ENCODE results near the gene LRCOL1. TPM values are rescaled to one million over a fixed set of nuclear protein-coding genes. Genes with fewer than 3 reads are reported as not detected.

LRCOL1 gene
- total and polyA plus RNA-seq, 7 donors, result 0.13 to 0.32 TPM; not detected in 5

GRCh38 chr12:132637811-132638210 lies 27.4 kb upstream of the LRCOL1 start:
- TF ChIP-seq CTCF (IDR thresholded peaks at IDR 0.05), result no peak
- H3K36me3 ChIP-seq (ENCODE audit: insufficient read depth in 1 of 2, low read depth in 1 of 2), result peaks cover 0 to 82% of the 10 kb centered on the region in 2 donors
- H3K27ac ChIP-seq, result no peak overlapping the region
- DNase-seq (no peak), ATAC-seq (no peak)
- 87 to 93% (median 90%) methylated on average over 18 of the region's 18 CpGs for WGBS, 3 donors
- H3K4me3 ChIP-seq, result no peak overlapping the region
- H3K27me3 ChIP-seq (ENCODE audit: insufficient read depth in 3 of 3, low read length in 2 of 3), result no peaks in the 10 kb centered on the region
- H3K4me1 ChIP-seq, result no peaks in the 10 kb centered on the region
- H3K9me3 ChIP-seq, result no peaks in the 10 kb centered on the region
- intact Hi-C loops (cut with DNase I), result no loop called here

- H3K27ac ChIP-seq, result no peak overlapping the region
- no peaks in the 10 kb centered on the region for H3K9me3 ChIP-seq
- peaks cover 2 to 87% of the 10 kb centered on the region in 2 donors for H3K36me3 ChIP-seq (ENCODE audit: insufficient read depth in 1 of 2, low read depth in 1 of 2)
- ATAC-seq (no peak), DNase-seq (no peak)
- no peaks in the 10 kb centered on the region for H3K4me1 ChIP-seq
- intact Hi-C loops (cut with DNase I), result no loop called here
- WGBS, 3 donors, result 91 to 97% (median 93%) methylated on average over 29 of the region's 29 CpGs
- H3K4me3 ChIP-seq, result no peak overlapping the region
- TF ChIP-seq CTCF (IDR thresholded peaks at IDR 0.05), result no peak
- H3K27me3 ChIP-seq (ENCODE audit: insufficient read depth in 3 of 3, low read length in 2 of 3), result no peaks in the 10 kb centered on the region
These were observed 24.9 kb upstream of the LRCOL1 start for GRCh38 chr12:132635076-132635955.

DNA sequence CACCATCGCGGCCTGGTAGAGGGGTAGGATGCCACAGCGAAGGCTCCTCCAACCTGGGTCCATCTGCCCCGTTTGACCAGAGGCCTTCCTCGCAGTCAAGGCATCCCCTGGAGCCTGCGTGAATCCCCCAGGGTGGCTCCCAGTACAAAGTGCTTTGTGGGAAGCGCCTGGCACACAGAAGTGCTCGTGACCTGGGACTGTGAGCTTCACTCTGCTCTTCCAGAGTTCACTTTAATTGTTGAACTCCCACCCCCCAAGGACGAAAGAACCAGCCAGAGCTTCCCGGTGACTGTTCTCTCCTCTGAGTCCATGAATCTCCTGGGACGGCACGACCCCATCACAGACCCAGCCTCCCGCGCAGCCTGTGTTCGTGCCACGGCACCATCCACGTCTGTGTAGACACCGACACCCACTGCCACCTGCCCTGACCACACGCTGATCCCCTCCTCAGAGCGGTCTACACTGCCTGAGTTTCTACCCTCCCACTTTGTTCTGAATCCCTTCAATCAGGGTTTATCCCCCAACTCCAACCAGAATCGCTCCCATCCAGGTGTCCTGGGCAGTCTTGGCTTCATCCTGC lies 24.1 kb upstream of the LRCOL1 start:
- Histone ChIP-seq H3K36me3 (ENCODE audit: insufficient read depth in 1 of 2, low read depth in 1 of 2) (peaks cover 2 to 92% of the 10 kb centered on the region in 2 donors), H3K4me3 (no peak overlapping the region), H3K9me3 (no peaks in the 10 kb centered on the region), H3K4me1 (no peaks in the 10 kb centered on the region), H3K27me3 (ENCODE audit: insufficient read depth in 3 of 3, low read length in 2 of 3) (no peaks in the 10 kb centered on the region), H3K27ac (no peak overlapping the region)
- TF ChIP-seq CTCF (IDR thresholded peaks at IDR 0.05), result no peak
- ATAC-seq (no peak), DNase-seq (no peak)
- intact Hi-C loops (cut with DNase I), result no loop called here
- 96% methylated on average over 21 of the region's 21 CpGs for WGBS, 3 donors

GRCh38 chr12:132633901-132634300 lies 23.5 kb upstream of the LRCOL1 start:
- intact Hi-C loops (cut with DNase I), result no loop called here
- H3K36me3 ChIP-seq (ENCODE audit: insufficient read depth in 1 of 2, low read depth in 1 of 2), result peaks cover 2 to 95% of the 10 kb centered on the region in 2 donors

More at GRCh38 chr12:132633901-132634300, 23.5 kb upstream of the LRCOL1 start:
- Histone ChIP-seq H3K4me3 (no peak overlapping the region), H3K27ac (no peak overlapping the region), H3K9me3 (no peaks in the 10 kb centered on the region), H3K4me1 (no peaks in the 10 kb centered on the region), H3K27me3 (ENCODE audit: insufficient read depth in 3 of 3, low read length in 2 of 3) (no peaks in the 10 kb centered on the region)
- no peak for DNase-seq
- no peak for TF ChIP-seq CTCF (IDR thresholded peaks at IDR 0.05)
- 89 to 95% (median 90%) methylated on average over 10 of the region's 10 CpGs for WGBS, 3 donors
- no peak for ATAC-seq
